Measurements from ENCODE around the gene ITPR2.
"Not testable (repeated sequence)": the region's sequence is repeated elsewhere in the genome, so short reads cannot be mapped to it uniquely, and the experiment has no call there.

ITPR2 gene

DNA sequence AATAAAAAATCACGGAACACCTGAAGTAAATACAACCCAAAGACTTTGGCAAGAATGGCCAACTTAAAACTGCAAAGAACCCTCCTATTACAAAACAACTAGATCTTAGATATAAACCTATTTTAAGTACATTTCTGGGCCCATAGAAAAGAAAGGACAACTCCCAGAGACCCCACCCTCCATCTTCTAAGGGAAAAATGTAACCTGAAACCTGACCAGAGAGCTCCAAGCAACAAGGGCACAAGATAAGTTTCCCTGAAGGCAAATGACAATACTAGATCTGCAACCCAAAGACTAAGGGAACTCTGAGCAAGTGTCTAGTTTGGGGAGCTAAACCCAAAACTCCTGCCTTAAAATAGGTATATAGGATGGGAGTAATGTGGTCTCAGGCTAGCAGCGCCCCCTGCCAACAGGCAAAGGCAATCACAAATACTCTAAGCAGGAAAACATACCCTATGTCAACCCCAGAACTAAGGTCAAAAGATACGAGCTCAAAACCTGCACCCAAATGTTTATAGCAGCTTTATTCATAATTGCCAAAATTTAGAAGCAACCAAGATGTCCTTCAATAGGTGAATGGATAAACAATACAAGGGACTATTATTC, 218.9 kb downstream of the ITPR2 start:
- DNase-seq = peak in 1 of 2 experiments; percentile 41

DNA sequence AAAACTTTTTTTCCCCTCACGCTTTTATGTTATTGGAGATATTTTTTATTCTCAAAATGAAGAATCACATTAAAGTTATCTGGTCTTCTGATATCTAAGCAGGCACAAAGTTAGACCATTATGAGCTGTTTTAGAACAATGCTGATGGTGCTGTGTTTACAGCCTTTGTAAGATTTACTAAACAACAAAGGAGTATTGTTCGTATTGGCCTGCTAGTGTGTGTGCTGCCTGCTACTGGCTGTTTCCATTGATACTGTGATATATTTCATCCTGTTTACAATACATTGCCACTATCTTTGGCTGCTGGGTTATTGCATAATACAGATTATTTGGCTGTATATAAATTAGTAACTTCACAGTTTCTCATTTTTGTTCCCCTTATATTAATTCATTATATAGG, 220.8 kb downstream of the ITPR2 start:
- no peak for DNase-seq

DNA sequence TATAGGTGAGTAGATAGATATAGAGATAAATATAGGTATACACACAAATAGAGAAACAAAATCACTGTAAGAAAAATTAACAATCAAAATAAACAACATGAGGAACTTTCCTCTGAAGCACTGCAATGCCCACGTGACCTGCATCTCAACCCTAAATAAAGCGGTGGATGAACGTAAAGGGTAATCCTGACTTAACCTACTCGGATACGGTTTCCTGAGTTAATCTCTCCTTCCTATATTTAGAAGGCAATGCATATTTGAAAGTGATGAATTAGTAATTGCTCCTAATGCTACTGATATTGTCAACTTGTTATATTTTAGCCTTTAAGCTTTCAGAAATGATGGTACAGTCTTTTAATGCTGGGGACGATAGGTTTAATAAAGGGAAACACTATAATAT, 221.4 kb downstream of the ITPR2 start:
- peak in 1 of 2 experiments; percentile 12 for DNase-seq

DNA sequence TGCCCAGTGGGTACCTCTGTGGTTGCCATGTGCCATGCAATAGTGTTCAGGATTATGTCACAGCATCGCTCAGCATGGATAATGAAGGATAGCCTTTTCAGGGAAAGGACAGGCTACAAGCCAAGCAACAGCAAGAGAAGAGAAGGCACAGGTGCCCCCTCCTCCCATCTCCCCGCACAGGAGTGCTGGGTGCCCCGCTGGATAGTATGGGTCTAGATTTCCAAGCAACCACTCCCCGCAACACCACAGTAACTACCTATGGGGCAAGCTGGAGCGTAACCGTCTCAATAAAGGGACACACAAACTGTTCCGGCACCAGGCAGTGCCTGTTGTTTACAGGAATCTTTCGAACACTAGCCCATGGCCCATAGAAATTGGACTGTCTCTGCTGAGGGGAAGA, 222.2 kb downstream of the ITPR2 start:
- DNase-seq = no peak

DNA sequence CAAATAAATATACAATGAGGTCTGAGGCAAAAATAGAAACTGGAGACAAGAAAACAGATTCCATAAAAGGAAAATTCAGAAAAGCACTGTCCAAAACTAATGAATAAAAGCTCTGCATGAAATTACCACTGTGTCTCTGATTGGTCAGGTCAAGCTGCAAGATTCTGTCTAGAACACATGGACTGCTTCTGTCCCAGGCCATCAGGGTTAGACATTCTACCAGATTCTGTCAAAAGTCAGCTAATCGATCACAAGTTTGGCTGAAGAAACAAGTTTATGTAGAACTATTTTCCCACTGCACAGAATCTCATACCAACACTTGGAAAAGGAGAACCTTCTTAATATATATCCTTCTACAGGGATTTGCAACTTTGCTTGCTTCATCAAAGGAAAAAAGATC, 223.0 kb downstream of the ITPR2 start:
- DNase-seq = no peak

DNA sequence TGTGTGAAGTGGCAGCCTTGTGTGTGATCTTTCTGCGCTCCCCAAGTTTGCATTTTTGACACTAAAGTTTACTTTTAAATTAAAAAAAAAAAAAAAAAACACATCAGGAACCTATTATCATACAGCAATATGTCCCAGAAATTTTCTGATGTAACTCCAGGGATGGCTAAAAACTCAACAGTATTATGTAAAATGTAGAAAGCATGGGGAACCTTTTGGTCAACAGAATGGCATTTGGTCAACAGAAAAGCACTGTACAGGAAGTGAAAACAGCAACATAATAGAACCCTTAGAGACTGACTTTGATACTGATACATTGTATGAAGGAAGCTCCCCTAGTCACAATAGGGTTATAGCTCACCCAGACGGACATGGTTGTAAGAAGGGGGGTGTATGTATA, 224.3 kb downstream of the ITPR2 start:
- DNase-seq = no peak

DNA sequence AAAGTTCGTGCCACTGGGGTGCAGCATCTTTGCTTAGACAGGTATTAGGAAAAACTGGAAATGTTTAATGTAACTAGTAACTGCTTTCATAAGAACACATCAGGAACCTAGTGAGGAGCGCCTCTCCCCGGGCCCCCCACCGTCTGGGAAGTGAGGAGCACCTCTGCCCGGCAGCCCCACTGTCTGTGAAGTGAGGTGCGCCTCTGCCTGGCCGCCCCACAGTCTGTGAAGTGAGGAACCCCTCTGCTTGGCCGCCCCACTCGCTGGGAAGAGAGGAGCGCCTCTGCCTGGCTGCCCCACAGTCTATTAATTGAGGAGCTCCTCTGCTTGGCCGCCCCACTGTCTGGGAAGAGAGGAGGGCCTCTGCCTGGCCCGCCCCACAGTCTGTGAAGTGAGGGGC, 224.7 kb downstream of the ITPR2 start:
- no peak for DNase-seq

DNA sequence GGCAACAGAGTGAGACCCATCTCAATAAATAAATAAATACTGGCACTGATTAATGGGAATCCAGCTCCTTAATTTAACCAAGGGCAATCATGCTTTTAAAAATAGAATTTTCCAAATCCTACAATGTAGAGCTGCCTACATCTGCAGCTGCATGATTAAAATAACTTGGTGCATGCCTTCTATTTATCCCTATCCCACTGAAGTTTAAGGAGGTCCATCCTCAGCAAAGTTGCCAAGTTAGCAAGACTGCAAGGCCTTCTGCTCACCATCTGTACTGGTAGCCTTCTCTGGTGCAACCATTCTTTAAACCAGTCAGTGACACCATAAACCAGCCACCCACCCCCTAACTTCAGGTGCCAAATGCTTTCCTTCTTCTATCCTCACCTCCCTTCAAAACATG, 226.1 kb downstream of the ITPR2 start:
- DNase-seq = no peak

DNA sequence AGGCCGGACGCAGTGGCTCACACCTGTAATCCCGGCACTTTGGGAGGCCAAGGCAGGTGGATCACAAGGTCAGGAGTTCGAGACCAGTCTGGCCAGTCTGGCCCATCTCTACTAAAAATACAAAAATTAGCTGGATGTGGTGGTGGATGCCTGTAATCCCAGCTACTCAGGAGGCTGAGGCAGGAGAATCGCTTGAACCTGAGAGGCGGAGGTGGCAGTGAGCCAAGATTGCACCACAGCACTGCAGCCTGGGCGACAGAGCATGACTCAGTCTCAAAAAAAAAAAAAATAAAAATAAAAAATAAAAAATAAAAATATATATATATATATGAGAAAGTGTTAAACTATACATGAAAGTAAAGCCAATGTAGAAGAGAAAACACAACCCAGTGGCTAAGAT, 228.2 kb downstream of the ITPR2 start:
- DNase-seq = not testable (repeated sequence)

DNA sequence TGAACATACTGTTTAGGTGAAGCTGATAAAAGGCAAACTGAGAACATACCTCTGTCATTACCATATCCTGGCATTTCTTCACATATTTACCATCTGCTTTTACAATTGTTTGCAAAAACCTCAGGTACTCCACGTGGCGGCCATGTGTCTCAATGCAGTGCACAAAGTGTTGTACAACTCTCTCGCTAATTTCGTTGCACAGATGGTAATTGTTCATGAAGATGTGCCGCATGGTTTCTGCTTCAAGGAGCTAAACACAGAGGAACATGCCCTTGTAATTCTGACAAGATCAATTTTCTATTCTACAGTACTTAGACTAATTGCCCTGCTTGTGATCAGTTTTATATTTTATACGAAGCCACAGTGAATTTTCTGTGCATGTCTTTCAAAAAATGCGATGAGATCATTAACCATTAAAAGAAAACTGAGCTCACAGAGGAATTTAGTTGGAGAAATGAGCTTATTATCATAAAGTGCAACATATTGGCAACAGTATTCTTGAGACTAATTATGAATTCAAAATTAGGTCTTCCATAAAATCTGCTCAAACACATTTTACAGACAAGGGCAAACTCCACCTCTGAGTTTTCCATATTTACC, 233.8 kb downstream of the ITPR2 start:
- peak; percentile 87 to 94 for DNase-seq

DNA sequence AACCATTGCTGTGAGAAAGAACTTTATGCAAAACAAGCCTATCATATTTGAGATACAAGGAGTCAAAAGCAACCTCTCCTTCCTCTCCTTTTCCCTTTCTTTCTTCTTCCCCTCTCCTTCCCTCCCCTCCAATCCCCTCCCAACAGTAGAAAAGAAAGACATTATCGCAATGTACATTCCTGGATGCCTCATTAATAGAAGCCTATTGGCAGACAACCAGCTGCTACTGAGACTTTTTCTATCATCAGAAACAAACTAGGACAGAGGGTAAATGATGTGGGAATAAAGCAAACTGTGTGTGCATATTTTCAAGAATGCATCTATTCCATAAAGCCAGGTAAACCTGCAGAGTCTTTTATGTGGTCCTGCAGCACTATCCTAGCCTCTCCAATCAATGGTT, 237.2 kb downstream of the ITPR2 start:
- no peak for DNase-seq

DNA sequence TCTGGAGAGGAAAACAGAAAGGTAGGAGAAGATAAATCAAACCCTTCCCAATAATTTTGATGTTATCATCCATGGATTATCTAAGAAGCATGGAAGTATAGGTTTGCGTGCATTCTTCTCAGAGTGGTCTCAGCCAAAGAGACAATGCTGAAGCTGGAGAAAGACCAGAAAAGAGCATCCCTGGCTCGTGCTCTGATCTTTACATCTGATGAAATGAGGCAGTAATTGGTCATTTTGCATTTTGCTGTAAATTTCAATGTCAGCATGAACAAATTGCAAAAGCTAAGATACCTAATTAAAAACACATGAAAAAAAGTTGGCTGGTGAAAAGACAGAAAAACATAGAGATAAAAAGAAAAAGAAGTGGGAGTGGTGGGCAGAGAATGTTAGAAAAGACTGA, 252.4 kb downstream of the ITPR2 start:
- no peak for DNase-seq

DNA sequence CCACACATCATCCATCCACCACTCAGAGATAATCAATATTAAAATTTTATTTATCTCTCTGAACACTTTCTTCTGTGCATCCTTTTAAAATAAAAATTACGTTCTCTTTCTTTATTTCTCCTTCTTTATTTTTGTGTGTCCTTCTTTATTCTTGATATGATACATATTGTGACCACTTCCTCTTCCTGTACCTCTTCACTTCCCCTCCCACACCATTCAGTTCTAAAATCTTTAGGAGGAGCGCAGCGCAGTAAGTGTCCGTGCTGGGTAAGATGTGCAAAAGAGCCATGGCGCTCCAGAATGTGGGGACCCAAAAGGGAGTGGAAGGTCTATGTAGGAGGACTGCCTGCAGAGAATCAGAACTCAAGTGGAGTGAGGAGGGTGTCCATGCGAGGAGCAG, 256.7 kb downstream of the ITPR2 start:
- no peak for DNase-seq

DNA sequence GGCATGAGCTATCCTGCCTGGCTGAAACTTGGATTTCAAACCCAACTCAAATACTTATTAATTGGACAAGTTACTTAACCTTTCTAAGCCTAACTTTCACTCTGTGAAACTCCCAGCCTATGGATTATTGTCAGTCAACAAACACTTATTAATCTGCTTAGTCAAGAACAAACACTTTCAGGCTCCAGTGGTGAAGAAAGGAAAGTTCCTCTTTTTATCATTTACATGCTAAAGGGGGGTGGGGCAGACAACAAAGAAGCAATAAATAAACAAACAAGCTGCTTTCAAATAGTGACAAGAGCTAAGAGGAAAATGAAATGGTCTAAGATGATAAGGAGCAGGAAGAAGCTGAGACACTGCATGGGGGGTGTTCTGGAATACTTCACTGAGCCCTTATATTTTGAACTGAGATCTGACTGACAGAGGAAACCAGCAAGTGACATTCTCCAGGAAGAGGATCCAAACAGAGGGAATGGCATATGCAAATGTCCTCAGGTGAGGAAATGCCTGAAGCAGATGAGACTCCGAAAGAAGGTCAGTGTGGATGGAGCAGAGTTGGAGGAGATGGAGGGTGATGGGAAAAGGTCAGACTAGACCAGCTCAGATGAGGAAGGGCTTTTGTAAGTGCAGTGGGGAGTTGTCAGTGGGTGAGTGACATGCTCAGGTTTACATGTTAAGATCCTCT, 259.6 kb downstream of the ITPR2 start:
- DNase-seq = no peak

DNA sequence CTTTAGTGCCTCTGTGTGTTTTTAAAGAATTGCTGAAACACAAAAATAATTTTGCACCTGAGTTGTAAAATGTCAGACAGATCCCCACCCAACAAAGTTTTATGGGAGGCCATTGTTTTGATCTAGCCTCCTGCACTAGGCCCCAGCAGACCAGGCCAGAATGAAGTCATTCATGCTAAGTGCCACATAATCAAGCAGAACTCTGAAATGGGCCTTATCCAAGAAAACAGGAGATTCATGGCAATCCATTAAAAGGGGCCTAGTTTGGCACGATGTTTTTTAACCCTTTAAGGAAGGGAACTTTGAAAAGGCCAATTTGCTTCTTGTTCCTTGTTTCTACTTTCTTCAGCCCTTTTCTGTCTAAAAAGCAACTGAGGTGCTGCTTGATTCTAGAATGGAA, 260.9 kb downstream of the ITPR2 start:
- DNase-seq = no peak

DNA sequence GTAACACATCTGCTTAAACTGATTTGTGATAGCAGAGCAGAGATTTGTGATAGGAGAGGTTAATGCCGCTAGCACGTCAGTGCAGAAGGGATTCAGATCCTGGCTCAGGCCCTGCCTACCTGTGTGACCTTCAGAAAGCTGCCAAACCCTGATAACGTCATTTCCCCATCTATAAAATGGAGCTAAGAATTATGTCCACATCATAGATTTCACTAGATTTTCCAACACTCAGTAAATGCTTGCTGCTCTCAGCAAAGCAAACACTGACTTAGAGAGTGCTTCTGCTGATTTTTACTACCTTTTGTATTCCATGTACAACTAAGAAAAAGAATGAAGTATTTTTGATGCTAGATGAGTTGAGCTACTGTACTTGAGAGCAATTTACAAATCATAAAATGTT, 261.4 kb downstream of the ITPR2 start:
- no peak for DNase-seq

DNA sequence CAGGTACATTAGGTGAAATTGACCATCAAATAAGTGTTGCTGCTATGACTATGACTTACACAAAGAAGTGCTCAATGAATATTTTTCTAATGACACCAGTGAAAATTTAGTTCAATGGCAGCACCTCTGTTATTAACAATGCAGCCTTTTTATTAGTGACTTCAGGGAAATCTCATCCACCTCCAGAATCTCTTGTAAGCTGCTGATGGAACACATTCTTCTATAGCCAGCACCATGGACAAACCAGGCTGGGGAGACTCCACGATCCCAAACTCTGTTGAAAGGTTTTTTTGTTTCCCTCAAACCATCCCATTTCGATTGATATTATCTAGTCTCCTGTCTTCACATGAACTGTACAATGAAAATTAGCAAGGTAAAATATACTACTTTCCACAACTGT, 265.9 kb downstream of the ITPR2 start:
- DNase-seq = no peak

DNA sequence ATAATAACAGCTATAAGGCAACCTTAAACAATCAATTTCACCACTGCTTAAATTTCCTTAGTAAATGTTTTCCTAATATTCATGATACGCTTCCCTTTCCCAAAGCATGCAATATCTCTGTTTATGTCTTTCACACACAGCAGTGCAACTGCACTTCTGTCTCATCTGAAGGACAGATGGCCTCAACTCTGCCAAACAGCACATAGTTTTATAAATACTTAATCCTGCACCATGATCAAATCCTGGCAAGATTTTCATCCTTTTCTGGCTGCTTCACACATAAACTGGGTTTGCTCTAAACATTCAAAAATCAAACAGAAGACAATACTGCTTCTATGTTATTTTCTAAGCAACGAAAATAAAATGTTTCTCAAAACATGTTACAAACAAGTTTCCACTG, 266.3 kb downstream of the ITPR2 start:
- peak in 1 of 2 experiments; percentile 53 for DNase-seq

DNA sequence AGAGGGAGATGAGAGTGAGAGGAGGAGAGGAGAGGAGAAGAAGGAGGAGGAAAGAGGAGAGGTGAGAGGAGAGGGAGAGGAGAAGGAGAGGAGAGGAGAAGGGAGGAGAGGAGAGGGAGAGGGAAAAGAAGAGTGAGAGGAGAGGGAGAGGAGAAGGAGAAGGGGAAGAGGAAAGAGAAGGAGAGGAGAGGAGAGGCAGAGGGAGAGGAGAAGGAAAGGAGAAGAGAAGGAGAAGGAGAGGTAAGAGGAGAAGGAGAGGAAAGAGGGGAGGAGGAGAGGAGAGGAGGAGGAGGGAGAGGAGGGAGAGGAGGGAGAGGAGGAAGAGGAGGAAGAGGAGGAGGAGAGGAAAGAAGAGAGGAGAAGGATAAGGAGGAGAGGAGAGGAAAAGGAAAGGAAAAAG, 266.8 kb downstream of the ITPR2 start:
- no peak for DNase-seq

DNA sequence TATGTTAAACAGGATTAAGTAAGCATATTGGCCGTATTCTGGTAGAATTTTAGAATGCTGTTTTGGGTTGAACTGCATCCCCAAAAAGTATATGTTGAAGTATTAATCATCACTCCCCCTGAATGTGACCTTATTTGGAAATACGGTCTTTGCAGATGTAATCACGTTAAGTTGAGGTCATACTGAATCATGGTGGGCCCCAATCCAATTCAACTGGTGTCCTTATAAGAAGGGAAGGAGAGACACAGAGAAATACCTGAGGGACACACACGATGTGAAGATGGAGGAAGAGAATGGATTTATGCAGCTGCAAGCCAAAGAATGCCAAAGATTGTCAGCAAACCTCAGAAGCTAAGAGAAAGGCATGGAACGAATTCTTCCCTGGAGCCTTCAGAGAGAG, 268.6 kb downstream of the ITPR2 start:
- no peak for DNase-seq

DNA sequence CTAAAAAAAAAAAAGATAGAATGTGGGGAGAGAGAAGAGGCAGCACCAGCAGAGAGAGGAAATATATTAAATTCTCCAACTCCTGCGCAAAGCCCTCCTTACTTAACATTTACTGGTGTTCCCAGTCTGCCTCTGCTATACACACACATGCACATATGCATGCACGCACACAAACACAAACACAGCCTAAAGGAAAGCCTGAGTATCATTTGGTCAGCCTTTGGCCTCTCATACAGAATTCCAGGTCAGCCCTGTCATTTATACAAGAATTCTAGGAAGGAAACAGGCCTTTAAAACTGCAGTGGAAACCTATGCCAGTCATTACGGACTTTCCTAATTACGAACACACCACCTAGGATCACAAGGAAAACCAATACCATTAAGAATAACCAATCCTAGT, 269.4 kb downstream of the ITPR2 start:
- no peak for DNase-seq

DNA sequence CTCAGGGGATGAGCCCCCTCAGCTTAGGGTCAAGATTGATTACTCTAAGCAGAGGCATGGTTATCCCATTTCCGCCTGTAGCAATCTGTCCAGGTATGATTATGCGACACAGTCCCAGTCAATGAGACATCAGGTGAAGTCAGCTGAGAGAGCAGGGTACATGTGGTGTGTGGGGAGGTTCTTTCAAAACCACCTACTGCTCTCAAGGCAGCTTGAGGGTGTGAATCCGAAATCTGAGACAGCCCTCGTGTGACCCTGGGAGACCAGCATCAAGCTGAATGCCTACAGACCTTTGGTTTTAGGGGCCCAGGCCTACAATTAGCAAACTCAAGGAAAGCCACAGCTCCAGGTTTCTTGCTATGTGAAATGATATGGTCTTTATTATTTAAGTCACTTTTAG, 275.7 kb downstream of the ITPR2 start:
- no peak for DNase-seq

DNA sequence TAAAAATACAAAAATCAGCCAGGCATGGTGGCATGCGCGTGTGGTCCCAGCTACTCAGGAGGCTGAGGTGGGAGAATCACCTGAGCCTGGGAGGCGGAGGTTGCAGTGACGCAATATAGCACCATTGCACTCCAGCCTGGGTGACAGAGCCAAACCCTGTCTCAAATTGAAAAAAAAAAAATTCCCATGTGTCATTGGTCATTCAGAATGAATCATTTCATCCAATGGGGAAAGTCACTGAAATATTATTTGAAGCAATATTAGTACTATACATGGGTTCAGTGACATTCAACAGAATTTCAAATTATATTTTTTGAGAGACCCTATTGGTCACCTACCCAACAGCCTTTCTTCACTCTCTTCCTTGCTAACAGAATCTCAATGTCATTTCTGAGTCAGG, 276.1 kb downstream of the ITPR2 start:
- no peak for DNase-seq

DNA sequence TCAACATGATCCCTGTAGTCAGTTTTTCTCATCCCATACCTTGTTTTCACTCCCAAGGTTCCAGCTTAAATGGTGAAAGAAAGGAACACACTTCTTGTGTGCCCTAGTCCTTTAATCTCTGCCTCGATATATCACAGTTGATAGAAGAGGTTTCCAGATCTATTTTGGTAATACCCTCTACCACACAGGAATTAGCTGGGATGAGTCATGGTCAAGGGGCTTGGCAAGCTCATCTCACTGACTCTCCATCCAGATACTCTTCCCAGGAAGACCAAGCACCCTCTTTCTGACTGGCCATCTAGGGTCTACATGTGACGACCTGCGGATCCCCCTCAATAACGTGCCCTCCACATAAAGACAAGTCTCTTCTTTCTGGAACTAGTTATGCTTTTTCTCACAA, 277.9 kb downstream of the ITPR2 start:
- DNase-seq = no peak

DNA sequence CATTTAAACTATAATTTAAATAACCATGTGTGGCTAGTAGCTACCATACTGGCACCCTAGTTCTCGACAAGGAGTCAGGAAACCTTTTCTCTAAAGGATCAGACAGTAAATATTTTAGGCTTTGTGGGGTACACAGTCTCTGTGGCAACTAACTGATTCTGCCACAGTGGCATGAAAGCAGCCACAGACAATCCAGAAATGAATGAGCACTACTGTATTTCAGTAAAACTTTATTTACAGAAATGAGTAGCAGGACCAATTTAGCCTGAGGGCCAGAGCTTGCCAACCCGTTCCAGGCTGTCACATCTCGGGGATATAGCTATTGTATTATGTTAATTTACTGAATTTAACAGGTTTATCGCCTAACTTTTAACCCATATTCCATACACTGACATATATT, 278.7 kb downstream of the ITPR2 start:
- DNase-seq = no peak
